Airway epithelial cell (primary cell): Measurements from ENCODE around the gene THOC3. TPM values are rescaled to one million over a fixed set of nuclear protein-coding genes. Genes with fewer than 3 reads are reported as not detected.

Experiments used
- total RNA-seq: library from RNA; depleted of rRNA; stranded (reverse); fragments of >200 nt; gene quantifications from 2 replicates; pipeline ENCODE4 v1.2.3, GENCODE V29; 2015

The THOC3 gene
- total RNA-seq = 133 and 146 TPM in 2 replicates

GRCh38 chr5:175967471-175968372 lies at the start of gene THOC3:
THOC3 (minus strand) TSS chr5:175968315; CDS start chr5:175968208, 107 bp downstream.

Other genes with a start within 250 kb of the THOC3 start
- gene CPLX2, start 96.7 kb downstream of the THOC3 start, total RNA-seq = not detected in 2 replicates